Measurements from ENCODE around the gene NSUN6.
"Not testable (repeated sequence)": the region's sequence is repeated elsewhere in the genome, so short reads cannot be mapped to it uniquely, and the experiment has no call there.

The NSUN6 gene

GRCh38 chr10:18659125-18659818 lies 7.9 kb upstream of the NSUN6 start, which contains the start of gene ARL5B:
Gene ARL5B (plus strand): TSS chr10:18659431. CDS start chr10:18659638, 207 bp downstream.
- DNase-seq = peak; percentile 14

GRCh38 chr10:18658271-18659124 lies 7.1 kb upstream of the NSUN6 start:
- DNase-seq = no peak

GRCh38 chr10:18656724-18657123 lies 5.3 kb upstream of the NSUN6 start:
- no peak for DNase-seq

GRCh38 chr10:18653112-18653511 lies 1.7 kb upstream of the NSUN6 start:
- no peak for DNase-seq

- DNase-seq = no peak
These were observed 886 bp downstream of the NSUN6 start for GRCh38 chr10:18650404-18650997.

GRCh38 chr10:18649364-18649959 lies 1.9 kb downstream of the NSUN6 start:
- DNase-seq = no peak

GRCh38 chr10:18647945-18648344 lies 3.4 kb downstream of the NSUN6 start:
- no peak for DNase-seq

- DNase-seq = no peak
These were observed 4.2 kb downstream of the NSUN6 start for GRCh38 chr10:18647151-18647550.

- not testable (repeated sequence) for DNase-seq
These were observed 11.7 kb downstream of the NSUN6 start for GRCh38 chr10:18639719-18640118.

- not testable (repeated sequence) for DNase-seq
These were observed 14.0 kb downstream of the NSUN6 start for GRCh38 chr10:18637400-18637799.

GRCh38 chr10:18635995-18636394 lies 15.4 kb downstream of the NSUN6 start:
- no peak for DNase-seq

GRCh38 chr10:18632500-18632899 lies 18.9 kb downstream of the NSUN6 start:
- not testable (repeated sequence) for DNase-seq

GRCh38 chr10:18627452-18628018 lies 23.9 kb downstream of the NSUN6 start:
- peak; percentile 0 for DNase-seq

GRCh38 chr10:18625886-18626285 lies 25.5 kb downstream of the NSUN6 start:
- no peak for DNase-seq

- not testable (repeated sequence) for DNase-seq
These were observed 27.7 kb downstream of the NSUN6 start for GRCh38 chr10:18623671-18624070.

GRCh38 chr10:18620856-18621255 lies 30.5 kb downstream of the NSUN6 start:
- DNase-seq = no peak

GRCh38 chr10:18619016-18619415 lies 32.4 kb downstream of the NSUN6 start:
- peak; percentile 2 for DNase-seq

GRCh38 chr10:18616337-18616736 lies 35.0 kb downstream of the NSUN6 start:
- DNase-seq = no peak

GRCh38 chr10:18615618-18616017 lies 35.8 kb downstream of the NSUN6 start:
- DNase-seq = no peak

- no peak for DNase-seq
These were observed 40.2 kb downstream of the NSUN6 start for GRCh38 chr10:18611168-18611567.

- no peak for DNase-seq
These were observed 40.9 kb downstream of the NSUN6 start for GRCh38 chr10:18610517-18610916.

GRCh38 chr10:18608596-18608995 lies 42.8 kb downstream of the NSUN6 start:
- no peak for DNase-seq
